WTC11 (cell line): Measurements from ENCODE around the gene IKZF2. TPM values are rescaled to one million over a fixed set of nuclear protein-coding genes. Genes with fewer than 3 reads are reported as not detected.

Source experiments
- ATAC-seq: fragments of 200-7000 bp; cut with Tn5 transposase; 2 replicates; pipeline ENCODE4 v1.10.0; 2021; ENCODE audit warnings: mild to moderate bottlenecking, moderate library complexity
- CTCF ChIA-PET: fragments of 300-600 bp; sonication (Branson Sonifier 250); formaldehyde crosslinking; loops from one replicate; lab custom pipeline; 2021; ENCODE audit warnings: antibody characterized with exemption; lab: Charles Lee
- POLR2A ChIA-PET: fragments of 350-600 bp; sonication (Branson Sonifier 250); formaldehyde crosslinking; loops from one replicate; lab custom pipeline; 2021; ENCODE audit warnings: antibody characterized with exemption; lab: Charles Lee
- DNase-seq: peaks from one replicate; pipeline ENCODE4 v3.0.0; 2021; ENCODE audit warnings: low spot score
- H3K27ac Mint-ChIP-seq: 2 replicates; pipeline ENCODE4 v1.8.0; 2021; ENCODE audit warnings: mixed read lengths
- H3K27me3 Mint-ChIP-seq: 2 replicates; pipeline ENCODE4 v1.8.0; 2021; ENCODE audit warnings: low read depth, mild to moderate bottlenecking, moderate library complexity, mixed read lengths
- H3K36me3 Mint-ChIP-seq: 2 replicates; pipeline ENCODE4 v1.8.0; 2021; ENCODE audit warnings: mixed read lengths
- H3K4me1 Mint-ChIP-seq: 2 replicates; pipeline ENCODE4 v1.8.0; 2022; ENCODE audit warnings: mixed read lengths
- H3K4me3 Mint-ChIP-seq: 2 replicates; pipeline ENCODE4 v1.8.0; 2021; ENCODE audit warnings: mild to moderate bottlenecking, moderate library complexity, mixed read lengths
- H3K9me3 Mint-ChIP-seq: 2 replicates; pipeline ENCODE4 v1.8.0; 2021; ENCODE audit warnings: mixed read lengths
- ARID4B ChIP-seq: sonication (generic); formaldehyde crosslinking; IDR thresholded peaks from 2 replicates; pipeline ENCODE4 v1.8.0; 2023; ENCODE audit warnings: missing genetic modification reagents, mild to moderate bottlenecking, borderline replicate concordance
- CREM ChIP-seq: sonication (generic); formaldehyde crosslinking; IDR thresholded peaks from 2 replicates; pipeline ENCODE4 v1.8.1; 2022; ENCODE audit warnings: mild to moderate bottlenecking, missing genetic modification reagents, moderate library complexity
- CTCF ChIP-seq: fragments of 200-600 bp; IDR thresholded peaks from 2 replicates; pipeline ENCODE4 v1.8.0; 2022; ENCODE audit warnings: antibody characterized with exemption
- ELF4 ChIP-seq: sonication (generic); formaldehyde crosslinking; IDR thresholded peaks from 2 replicates; pipeline ENCODE4 v1.8.1; 2022; ENCODE audit warnings: low read depth, mild to moderate bottlenecking, moderate library complexity, missing genetic modification reagents
- ERG ChIP-seq: fragments of 250-450 bp; sonication (Bioruptor Pico); IDR thresholded peaks from 2 replicates; pipeline ENCODE4 v1.8.0; 2021; ENCODE audit warnings: mild to moderate bottlenecking
- ESRRA ChIP-seq: sonication (generic); formaldehyde crosslinking; IDR thresholded peaks from 2 replicates; pipeline ENCODE4 v1.8.1; 2022; ENCODE audit warnings: mild to moderate bottlenecking, missing genetic modification reagents, borderline replicate concordance
- ETV6 ChIP-seq: sonication (generic); formaldehyde crosslinking; IDR thresholded peaks from 2 replicates; pipeline ENCODE4 v1.8.1; 2022; ENCODE audit warnings: mild to moderate bottlenecking, missing genetic modification reagents
- FOXJ3 ChIP-seq: sonication (generic); formaldehyde crosslinking; IDR thresholded peaks from 2 replicates; pipeline ENCODE4 v1.9.0; 2021; ENCODE audit warnings: missing genetic modification reagents, mild to moderate bottlenecking, borderline replicate concordance
- NFYB ChIP-seq: sonication (generic); formaldehyde crosslinking; conservative IDR thresholded peaks from 2 replicates; pipeline ENCODE4 v1.8.0; 2022; ENCODE audit warnings: low read depth, missing genetic modification reagents
- NR3C1 ChIP-seq: sonication (generic); formaldehyde crosslinking; conservative IDR thresholded peaks from 2 replicates; pipeline ENCODE4 v1.8.1; 2023; ENCODE audit warnings: low read depth, mild to moderate bottlenecking, missing genetic modification reagents
- PRRX2 ChIP-seq: fragments of 250-450 bp; sonication (Bioruptor Pico); IDR thresholded peaks from 2 replicates; pipeline ENCODE4 v1.8.0; 2021; ENCODE audit warnings: mild to moderate bottlenecking
- SOX15 ChIP-seq: fragments of 250-450 bp; sonication (Bioruptor Pico); IDR thresholded peaks from 2 replicates; pipeline ENCODE4 v1.9.0; 2021; ENCODE audit warnings: mild to moderate bottlenecking
- TCF7 ChIP-seq: sonication (generic); formaldehyde crosslinking; IDR thresholded peaks from 2 replicates; pipeline ENCODE4 v1.8.0; 2022; ENCODE audit warnings: mild to moderate bottlenecking, low read depth, missing genetic modification reagents, moderate library complexity
- ZBTB43 ChIP-seq: sonication (generic); formaldehyde crosslinking; IDR thresholded peaks from 2 replicates; pipeline ENCODE4 v1.8.1; 2023; ENCODE audit warnings: mild to moderate bottlenecking, missing genetic modification reagents
- ZNF416 ChIP-seq: fragments of 250-450 bp; sonication (Bioruptor Pico); IDR thresholded peaks from 2 replicates; pipeline ENCODE4 v1.9.0; 2021; ENCODE audit warnings: mild to moderate bottlenecking, inconsistent platforms
- ZNF512 ChIP-seq: sonication (generic); formaldehyde crosslinking; IDR thresholded peaks from 2 replicates; pipeline ENCODE4 v1.8.1; 2022; ENCODE audit warnings: missing genetic modification reagents, borderline replicate concordance
- total RNA-seq: library from RNA; stranded (reverse); gene quantifications from 3 replicates; pipeline ENCODE4 v1.2.3, GENCODE V29; 2021

The IKZF2 gene
- total RNA-seq, 1 experiment from 2014 or later, result 4.2 TPM

GRCh38 chr2:213185147-213185822 is 33.9 kb upstream of the IKZF2 start:
- CTCF ChIA-PET, result no interaction called here
- POLR2A ChIA-PET, result no interaction called here
- peaks cover 6% of the 10 kb centered on the region for H3K36me3 Mint-ChIP-seq
- H3K27me3 Mint-ChIP-seq, result no peaks in the 10 kb centered on the region
- H3K4me1 Mint-ChIP-seq, result peaks cover 73% of the 10 kb centered on the region
- DNase-seq, result no peak
- no peak for TF ChIP-seq ELF4 (CRISPR knock-in tag)
- TF ChIP-seq, all 79 proteins: peak for 0
- Mint-ChIP-seq H3K4me3 (no peak overlapping the region), H3K27ac (peak overlapping the region; percentile 24; the same call in 1 of the 2 replicates), H3K9me3 (no peaks in the 10 kb centered on the region)
- ATAC-seq, result no peak

- Mint-ChIP-seq H3K4me3 (no peak overlapping the region), H3K36me3 (peaks cover 6% of the 10 kb centered on the region), H3K27ac (no peak overlapping the region), H3K27me3 (no peaks in the 10 kb centered on the region), H3K4me1 (peaks cover 44% of the 10 kb centered on the region), H3K9me3 (peaks cover 8% of the 10 kb centered on the region)
- TF ChIP-seq NFYB (CRISPR knock-in tag) (no peak), FOXJ3 (no peak), TCF7 (no peak), ESRRA (CRISPR knock-in tag) (no peak), ARID4B (no peak), CREM (no peak), ERG (CRISPR knock-in tag) (no peak), SOX15 (CRISPR knock-in tag) (no peak), NR3C1 (no peak), ZBTB43 (CRISPR knock-in tag) (no peak), ETV6 (CRISPR knock-in tag) (no peak), ZNF416 (CRISPR knock-in tag) (no peak), PRRX2 (CRISPR knock-in tag) (no peak), ZNF512 (CRISPR knock-in tag) (no peak), CTCF (no peak)
- ChIA-PET CTCF (no interaction called here), POLR2A (no interaction called here)
- ATAC-seq (peak; percentile 59; the same call in 1 of the 2 replicates), DNase-seq (no peak)
These were observed 30.3 kb upstream of the IKZF2 start for GRCh38 chr2:213181712-213182111.
